ENCODE results near the gene ZBTB32.
"Not testable (repeated sequence)": the region's sequence is repeated elsewhere in the genome, so short reads cannot be mapped to it uniquely, and the experiment has no call there.

GRCh38 chr19:35724132-35724531, 19.8 kb downstream of the ZBTB32 start:
- not testable (repeated sequence) for TF ChIP-seq EZH2phosphoT487, EZH2 (IDR thresholded peaks at IDR 0.05)
